NCI-H1092 treated with DMSO at 0.1 percent for 48 hours (cell line): ENCODE results near the gene LMOD2.

ENCODE experiments used
- DNase-seq: peaks from one replicate; lab custom pipeline; 2025; lab: John Stamatoyannopoulos, UW

LMOD2 gene

DNA sequence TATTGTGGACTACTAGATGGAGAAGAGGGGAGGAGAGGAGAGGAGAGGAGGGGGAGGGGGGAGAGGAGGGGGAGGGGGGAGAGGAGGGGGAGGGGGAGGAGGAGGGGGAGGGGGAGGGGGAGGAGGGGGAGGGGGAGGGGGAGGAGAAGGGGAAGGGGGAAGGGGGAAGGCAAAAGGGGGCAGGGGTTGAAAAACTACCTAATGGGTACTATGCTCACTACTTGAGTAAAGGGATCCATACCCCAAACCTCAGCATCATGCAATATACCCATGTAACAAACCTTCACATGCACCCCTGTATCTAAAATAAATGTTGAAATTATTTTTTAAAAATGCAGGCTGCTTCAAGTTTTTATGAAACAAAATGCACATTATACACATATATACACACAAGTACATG lies 15.1 kb upstream of the LMOD2 start:
- no peak for DNase-seq

GRCh38 chr7:123641901-123642300 lies 13.8 kb upstream of the LMOD2 start:
- no peak for DNase-seq

GRCh38 chr7:123643495-123644441 lies 11.9 kb upstream of the LMOD2 start:
- peak; percentile 44 for DNase-seq

- DNase-seq, result no peak
Measured at GRCh38 chr7:123645516-123645915, 10.2 kb upstream of the LMOD2 start.

GRCh38 chr7:123647106-123647730 lies 8.4 kb upstream of the LMOD2 start:
- no peak for DNase-seq

DNA sequence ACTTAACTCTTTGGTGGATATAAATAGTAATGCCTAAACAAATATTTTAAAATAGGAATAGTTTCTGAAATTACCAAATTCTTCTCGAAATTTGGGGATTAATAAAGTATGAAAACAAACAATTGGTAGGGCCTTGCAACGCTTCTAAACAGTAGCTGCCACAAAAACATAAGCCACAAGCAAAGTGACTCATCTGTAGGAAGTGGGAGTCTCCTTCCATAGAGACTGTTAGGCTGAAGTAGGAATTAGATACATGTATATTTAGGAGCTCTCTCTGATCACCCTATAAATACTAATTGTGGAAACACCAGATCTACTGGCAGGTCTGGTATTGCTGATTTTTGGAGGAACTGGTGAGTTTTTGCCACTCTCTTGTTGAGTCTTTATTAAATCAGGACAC lies 5.7 kb upstream of the LMOD2 start:
- no peak for DNase-seq

- DNase-seq, result no peak
Measured at GRCh38 chr7:123650595-123650994, 5.1 kb upstream of the LMOD2 start.

- no peak for DNase-seq
Measured at GRCh38 chr7:123652406-123652805, 3.3 kb upstream of the LMOD2 start.

DNA sequence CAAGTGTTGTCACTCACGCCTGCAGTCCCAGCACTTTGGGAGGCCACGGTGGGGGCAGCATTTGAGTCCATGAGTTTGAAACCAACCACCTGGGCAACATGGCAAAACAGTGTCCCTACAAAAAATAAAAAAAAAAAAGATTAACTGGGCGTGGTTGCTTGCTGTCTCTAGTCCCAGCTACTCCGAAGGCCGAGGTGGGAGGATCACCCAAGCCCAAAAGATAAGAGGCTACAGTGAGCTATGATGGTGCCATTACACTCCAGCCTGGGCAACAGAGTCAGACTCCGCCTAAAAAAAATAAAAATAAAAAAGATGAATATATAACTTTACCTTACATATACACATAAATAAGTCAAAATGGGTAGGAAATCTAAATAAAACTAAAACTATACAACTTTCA lies 2.5 kb upstream of the LMOD2 start:
- no peak for DNase-seq

- DNase-seq, result no peak
Measured at GRCh38 chr7:123656544-123657303, 1.1 kb downstream of the LMOD2 start.

DNA sequence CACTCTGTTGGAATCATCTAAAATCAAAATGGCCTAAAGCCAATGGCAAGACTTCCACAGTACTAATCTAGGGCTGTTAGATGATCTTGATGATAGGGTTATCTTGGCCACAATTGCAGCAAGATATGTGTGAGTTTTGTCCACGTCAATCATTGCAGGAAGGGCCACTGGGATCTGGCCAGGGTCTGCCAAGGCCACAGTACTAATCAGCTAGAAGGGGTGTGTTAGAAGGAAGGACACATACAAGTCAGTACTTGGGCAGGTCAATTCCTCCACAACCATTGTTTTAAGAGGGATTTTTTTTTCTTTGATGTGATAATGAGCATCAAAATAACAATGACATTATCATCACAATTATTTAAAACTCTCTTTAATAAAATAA lies 1.6 kb downstream of the LMOD2 start:
- DNase-seq, result no peak

- DNase-seq, result no peak
Measured at GRCh38 chr7:123658023-123658422, 2.4 kb downstream of the LMOD2 start.

GRCh38 chr7:123660514-123661354 lies 5.1 kb downstream of the LMOD2 start:
- DNase-seq, result no peak

GRCh38 chr7:123661765-123662164 lies 6.1 kb downstream of the LMOD2 start:
- no peak for DNase-seq

DNA sequence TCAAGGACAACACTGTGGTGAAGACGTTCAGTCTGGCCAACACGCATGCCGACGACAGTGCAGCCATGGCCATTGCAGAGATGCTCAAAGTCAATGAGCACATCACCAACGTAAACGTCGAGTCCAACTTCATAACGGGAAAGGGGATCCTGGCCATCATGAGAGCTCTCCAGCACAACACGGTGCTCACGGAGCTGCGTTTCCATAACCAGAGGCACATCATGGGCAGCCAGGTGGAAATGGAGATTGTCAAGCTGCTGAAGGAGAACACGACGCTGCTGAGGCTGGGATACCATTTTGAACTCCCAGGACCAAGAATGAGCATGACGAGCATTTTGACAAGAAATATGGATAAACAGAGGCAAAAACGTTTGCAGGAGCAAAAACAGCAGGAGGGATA lies 6.6 kb downstream of the LMOD2 start:
- no peak for DNase-seq

DNA sequence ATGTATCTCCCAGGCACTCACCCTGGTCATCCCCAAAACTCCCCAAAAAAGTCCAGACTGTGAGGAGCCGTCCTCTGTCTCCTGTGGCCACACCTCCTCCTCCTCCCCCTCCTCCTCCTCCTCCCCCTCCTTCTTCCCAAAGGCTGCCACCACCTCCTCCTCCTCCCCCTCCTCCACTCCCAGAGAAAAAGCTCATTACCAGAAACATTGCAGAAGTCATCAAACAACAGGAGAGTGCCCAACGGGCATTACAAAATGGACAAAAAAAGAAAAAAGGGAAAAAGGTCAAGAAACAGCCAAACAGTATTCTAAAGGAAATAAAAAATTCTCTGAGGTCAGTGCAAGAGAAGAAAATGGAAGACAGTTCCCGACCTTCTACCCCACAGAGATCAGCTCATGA lies 7.1 kb downstream of the LMOD2 start:
- no peak for DNase-seq

DNA sequence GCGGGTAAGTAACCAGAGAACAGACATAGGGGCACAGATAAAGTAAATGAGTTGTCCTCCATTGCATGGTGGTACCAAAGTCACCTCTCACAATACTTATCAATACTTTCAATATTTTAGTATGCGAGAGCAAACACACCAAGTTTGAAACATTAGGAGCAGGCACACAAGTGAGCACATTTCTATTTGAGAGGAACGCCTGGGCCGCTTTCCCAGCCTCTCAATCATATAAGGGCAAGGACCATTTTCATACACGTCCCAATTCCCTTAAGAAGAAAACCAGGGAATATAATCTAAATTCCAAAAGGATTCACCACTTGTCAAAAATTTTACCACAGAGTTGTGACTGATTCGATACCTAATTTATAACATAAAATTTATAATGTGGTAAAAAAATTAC lies 7.5 kb downstream of the LMOD2 start:
- DNase-seq, result no peak

DNA sequence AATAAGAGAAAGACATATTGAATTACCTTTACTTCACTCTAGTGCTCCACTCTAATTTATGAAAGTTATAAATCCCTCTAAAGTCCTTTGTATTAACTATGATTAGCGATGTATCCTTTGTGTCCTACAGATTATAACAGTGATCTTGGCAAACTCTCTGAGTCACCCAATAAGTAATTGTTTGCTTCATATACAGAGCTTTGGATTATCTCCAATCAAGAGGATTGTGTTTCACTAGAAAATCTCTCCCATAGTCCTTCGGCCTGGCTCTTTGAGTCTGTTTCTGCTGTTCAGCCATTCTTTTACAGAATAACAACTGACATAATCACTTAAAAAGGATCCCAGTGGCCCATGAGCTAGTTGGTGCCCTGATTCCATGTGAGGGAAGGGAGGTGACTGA lies 9.5 kb downstream of the LMOD2 start:
- no peak for DNase-seq

DNA sequence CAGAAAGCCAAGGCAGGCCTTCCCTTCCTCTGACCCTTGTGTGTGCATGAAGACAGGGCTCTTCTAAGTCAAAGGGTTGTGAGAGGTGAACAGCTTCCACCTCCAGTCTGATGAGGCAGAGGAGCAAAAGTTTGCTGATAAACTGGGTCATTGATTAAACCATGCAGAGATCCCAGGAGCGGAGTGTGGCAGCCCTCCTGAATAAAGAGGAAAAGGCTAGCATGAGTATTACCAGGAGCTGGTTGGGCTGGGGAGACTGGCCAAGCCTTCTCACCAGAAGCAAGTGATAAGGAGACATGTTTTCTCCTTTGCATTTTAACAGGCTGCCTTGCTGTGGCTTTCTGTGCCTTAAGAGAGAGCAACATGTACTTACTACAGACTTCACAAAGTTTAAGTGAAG lies 10.2 kb downstream of the LMOD2 start:
- DNase-seq, result no peak

DNA sequence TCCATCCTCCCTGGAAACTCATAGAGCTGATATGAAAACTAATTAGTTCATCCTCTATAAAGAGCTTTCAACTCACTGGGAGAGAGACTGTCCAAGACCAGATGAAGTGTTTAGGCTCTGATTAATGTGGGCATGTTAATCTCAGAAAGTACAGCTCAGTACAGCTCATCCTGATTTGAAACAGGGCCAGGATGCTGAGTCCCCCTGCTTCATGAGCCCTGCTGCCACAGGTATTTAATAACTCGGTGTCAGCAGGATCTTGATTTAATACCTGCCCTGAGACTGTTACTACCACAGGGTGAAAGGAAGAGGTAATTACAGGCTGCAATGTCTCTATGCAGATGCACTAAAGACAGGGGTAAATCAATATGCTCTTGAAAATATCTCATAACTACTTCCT lies 10.8 kb downstream of the LMOD2 start:
- DNase-seq, result no peak

DNA sequence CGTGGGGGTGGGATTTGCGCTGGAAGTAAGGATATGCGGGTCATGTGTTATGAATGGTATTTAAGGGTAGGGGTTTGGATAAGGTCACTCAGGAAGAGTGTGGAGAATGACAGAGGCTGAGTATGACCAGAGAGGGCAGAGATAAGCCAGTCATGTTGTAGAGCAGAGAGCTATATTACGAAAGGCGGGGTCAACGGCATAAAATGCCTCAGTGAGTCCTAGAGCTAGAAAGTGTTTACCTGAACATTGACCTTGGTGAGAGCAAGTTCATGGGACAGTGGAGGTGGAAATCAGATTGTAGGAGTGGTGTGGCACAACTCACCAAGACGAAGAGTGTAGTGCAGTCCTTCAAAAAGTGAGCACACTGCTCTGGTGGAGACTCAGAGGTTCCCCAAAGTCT lies 13.8 kb downstream of the LMOD2 start:
- no peak for DNase-seq

DNA sequence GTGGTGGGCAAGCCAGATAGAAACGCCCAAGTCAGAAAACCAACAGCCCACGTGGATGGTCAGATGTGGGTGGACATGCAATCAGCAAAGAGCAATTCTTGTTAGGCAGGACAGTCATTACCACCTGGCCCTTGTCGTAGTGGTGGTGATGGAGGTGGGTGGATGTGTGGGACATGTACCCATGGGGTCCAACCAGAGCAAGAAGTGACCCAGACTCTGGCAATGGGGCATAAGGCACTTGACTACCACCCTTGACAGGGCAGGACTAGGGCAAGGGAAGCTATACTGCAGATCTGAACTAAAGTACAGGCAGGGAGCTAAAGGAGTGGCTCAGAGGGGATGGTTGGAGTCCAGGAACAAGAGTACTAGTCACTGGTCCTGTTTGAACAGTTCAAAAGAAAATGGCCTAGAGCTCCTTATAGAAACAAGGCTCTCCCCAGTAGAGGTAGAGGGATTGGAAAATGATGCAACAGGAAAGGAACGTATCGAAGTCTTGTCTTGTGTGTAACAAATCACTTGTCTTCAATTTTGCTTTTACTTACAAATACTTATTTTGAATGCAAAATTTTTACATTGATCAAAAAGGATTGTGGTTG lies 17.6 kb downstream of the LMOD2 start:
- DNase-seq, result no peak
